Stimulated activated CD4-positive, alpha-beta T cell treated with anti-CD3 and anti-CD28 coated beads, Interleukin-15, amount 100 ng/mL, for 48 hours (primary cell): ENCODE results near the gene NCKAP5L.
"Not testable (repeated sequence)": the region's sequence is repeated elsewhere in the genome, so short reads cannot be mapped to it uniquely, and the experiment has no call there.

Experiments
- DNase-seq, 2 donors: peaks; one replicate each; pipeline ENCODE4 v3.0.0-alpha.2; 2020; ENCODE audit warnings: low read depth in 2 of 2

NCKAP5L gene

DNA sequence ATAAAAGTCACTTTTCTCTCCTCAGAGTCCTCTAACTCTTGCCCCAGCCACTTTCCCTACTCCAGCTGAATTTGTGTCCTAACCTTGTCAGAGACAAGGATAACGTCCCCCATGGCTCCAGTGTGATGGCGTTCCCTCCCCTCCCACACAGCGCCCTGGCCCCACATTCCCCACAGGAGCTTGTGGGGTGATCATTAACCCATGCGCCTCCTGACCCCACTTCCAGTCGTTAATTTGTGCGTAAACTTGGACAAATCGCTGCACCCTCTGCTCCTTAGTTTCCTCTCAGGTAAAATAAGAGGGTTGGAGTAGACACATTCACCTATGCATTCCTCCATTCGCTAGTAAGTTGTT lies 37.5 kb upstream of the NCKAP5L start:
- DNase-seq, result no peak

DNA sequence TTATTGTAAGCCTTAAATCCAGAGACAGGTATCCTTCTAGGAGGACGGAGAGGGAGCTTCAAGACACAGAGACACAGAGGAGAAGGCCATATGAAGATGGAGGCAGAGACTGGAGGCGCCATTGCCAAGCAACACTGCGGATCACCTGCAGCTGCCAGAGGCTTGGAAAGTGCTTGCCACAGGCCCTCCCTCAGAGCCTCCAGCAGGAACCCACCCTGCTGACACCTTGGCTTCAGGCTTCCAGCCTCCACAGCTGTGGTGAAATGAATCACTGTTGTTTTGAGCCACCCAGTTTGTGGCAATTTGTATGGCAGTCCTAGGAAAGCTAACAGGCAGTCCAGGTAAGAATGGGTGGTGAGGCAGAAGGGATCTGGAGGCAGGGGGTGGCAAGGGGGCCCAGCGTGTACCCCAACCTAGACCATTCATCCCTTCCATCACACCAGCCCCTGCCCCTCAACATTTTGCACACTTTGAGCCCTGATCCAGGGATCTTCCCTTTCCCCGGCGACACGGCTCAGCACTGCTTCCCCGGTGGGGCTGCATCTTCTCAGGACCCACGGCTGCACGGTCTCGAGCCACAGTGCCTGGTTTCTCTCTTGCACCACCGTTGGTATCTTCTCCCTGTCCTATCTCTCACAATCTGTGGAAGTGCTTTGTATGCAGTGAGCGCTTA lies 37.0 kb upstream of the NCKAP5L start:
- no peak for DNase-seq

DNA sequence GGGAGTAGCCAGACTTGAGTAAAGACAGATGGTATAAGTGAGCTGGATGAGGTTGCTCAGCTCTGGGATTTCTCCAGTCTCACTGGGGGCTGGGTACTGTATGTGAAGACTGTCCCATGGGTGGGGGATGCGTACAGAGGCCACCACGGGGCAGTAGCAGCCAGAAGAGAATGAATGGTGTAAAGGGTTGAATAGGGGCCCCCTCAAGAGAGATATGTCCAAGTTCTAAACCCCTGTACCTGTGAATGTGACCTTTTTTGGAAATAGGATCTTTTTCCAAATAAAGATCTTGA lies 36.5 kb upstream of the NCKAP5L start:
- DNase-seq, result no peak

DNA sequence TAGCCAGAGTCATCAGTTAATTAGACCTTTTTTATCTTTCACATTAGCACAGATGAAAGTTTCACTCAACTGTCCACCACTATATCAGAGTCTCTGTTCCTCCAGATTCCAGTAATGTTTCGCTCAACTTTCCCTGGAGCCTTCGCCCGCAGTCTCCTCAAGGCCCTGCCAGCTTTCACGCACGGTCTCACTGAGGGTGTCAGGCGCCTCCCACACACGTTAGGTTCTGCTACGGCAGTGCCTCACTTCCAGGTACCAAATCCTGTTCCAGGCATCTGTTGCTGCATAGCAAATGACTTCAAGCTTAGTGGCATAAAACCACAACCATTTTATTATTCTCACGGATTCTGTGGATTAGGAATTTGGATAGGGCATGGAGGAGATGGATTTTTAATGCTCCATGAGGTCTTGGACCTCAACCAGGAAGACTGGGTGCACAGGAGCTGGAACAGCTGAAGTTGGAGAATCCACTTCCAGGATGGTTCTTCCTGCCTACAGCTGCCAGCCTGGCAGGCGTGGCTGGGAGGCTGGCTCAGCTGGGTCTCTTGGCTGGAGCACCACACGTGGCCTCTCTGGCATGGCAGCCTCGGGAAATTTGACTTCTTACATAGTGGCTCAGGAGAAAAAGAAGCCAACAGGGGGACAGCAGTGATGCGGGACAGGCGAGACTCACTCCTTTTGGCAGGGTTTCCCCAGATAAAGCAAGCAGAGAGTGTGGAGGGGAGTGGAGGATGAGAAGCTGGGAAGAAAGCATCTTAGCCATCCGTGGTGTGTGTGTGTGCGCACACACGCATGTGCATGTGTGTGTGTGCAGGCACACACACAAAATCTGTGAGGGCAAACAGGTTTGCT lies 36.0 kb upstream of the NCKAP5L start:
- DNase-seq, result no peak

DNA sequence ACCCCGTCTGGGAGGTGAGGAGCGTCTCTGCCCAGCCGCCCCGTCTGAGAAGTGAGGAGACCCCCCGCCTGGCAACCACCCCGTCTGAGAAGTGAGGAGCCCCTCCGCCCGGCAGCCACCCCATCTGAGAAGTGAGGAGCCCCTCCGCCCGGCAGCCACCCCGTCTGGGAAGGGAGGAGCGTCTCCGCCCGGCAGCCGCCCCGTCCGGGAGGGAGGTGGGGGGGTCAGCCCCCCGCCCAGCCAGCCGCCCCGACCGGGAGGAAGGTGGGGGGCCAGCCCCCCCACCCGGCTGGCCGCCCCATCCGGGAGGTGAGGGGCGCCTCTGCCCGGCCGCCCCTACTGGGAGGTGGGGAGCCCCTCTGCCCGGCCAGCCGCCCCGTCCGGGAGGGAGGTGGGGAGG lies 32.7 kb upstream of the NCKAP5L start:
- not testable (repeated sequence) for DNase-seq

DNA sequence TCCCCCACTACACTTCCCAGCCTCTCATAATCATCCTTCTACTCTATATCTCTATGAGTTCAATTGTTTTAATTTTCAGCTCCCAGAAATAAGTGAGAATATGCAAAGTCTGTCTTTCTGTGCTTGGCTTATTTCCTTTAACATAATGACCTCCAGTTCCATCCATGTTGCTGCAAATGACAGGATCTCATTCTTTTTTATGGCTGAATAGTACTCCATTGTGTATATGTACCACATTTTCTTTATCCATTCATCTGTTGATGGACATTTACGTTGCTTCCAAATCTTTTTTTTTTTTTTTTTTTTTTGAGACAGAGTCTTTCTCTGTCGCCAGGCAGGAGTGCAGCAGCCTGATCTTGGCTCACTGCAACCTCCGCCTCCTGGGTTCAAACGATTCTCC lies 27.7 kb upstream of the NCKAP5L start:
- not testable (repeated sequence) for DNase-seq

DNA sequence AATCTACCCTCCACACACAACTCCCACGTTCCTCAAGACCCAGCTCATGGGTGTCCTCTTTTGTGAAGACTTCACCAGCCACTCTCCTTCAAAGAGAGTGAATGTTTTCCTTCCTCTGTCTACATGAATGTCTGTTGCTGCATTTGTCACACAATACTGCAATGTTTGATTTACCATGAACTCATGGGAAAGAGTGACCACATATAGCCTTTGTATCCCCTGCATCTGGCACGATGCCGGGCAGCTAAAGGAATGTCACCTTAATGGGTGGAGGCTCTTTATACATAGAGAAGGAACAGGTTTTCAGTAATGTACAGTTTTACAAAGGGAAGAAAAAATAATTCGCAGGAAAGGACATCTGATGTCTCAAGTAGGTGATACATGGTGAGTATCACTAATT lies 26.8 kb upstream of the NCKAP5L start:
- no peak for DNase-seq

DNA sequence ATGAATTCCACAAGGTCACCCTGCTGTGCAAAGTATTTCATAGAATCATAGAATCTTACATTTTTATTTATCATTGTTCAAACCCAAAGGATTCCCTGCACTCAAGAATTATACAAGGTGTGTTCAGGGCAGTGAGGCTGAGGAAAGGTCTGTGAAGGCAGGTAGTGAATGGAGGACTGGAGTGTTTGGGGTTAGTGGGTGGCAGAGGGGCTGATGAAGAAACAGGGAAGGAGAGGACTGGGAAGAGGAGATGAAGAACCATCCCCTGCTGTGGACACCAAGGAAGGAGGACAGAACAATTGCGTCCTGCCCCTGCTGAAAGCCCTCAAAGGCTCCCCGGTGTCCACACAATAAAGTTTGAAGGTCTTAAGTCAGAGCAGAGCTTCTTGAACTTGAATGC lies 25.5 kb upstream of the NCKAP5L start:
- DNase-seq, result no peak

DNA sequence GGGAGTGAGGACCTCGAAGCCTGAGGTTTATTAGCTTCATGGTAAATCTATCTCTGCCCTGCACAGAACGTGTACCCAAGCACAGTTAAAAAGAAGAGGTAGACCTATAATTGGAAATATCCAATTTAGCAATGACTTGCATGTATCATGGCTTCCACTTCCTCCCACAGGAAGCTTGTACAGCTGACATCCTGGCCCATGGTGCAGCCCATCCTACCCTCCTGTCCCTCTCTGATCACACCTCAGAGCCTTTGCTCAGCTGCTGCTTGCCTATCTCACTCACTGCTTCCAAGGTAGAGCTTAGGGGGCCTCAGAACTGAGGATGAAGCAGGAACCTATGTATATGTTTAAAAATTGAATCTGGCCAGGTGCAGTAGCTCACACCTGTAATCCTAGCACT lies 18.9 kb upstream of the NCKAP5L start:
- no peak for DNase-seq

DNA sequence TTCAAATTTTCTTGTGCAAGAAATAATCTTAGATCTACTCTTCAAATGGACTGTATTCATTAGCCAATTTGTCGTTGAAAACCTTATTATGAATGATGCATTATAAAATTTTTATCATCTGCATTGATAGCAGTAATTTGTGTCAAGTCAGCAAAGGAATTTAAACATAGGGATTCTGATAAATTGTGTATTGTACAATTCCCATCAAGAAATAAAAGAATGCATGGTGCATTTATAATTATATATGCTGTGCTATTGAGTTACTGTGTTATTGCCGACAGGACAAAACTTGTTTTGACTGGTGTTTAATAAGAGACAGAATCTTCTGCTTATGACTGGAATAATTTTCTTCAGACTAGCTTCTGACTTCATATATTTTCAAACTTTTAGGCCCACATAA lies 17.8 kb upstream of the NCKAP5L start:
- DNase-seq, result no peak

DNA sequence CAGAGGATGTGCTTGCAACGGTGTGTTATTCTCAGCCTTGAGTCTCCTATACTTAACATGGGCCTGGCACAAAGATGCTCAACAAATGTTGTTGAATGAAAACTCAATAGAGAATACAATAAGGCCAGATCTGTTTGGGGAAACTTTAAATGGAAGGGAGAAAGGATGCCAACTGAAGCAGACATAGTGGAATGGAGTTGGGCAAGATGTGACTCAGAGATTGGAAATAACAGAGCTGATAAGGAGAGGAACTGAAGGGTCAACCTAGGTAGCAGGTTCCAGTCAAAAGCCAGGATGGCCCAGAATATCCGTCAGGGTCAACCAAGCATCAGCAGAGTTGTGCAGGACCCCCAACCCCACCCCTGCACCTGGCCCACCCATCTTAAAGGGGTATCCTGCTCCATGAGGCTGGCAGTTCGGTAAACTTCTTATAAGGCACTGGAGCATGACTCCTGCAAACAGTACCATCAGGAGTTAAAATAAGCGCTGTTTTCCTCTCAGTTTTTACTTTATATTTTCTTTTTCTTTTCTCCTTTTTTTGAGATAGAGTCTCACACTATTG lies 15.7 kb upstream of the NCKAP5L start:
- no peak for DNase-seq

DNA sequence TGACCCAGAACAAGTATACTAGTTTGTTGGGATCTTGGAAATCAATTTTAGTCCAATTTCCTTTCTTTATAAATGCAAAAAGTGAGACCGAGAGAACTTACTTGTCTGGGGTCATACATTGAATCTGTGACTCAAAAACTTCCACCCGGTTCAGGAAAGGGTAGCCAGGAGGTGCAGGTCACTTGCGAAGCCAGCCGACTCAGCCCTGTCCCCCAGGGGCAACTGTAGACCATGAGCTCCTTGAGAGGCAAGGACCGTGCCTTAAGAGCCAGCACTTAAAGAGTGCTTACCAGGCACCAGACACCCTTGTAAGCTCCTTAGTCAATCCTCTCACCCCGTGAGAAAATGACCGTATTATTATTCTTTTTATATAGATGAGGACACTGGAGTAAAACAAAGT lies 15.2 kb upstream of the NCKAP5L start:
- no peak for DNase-seq

DNA sequence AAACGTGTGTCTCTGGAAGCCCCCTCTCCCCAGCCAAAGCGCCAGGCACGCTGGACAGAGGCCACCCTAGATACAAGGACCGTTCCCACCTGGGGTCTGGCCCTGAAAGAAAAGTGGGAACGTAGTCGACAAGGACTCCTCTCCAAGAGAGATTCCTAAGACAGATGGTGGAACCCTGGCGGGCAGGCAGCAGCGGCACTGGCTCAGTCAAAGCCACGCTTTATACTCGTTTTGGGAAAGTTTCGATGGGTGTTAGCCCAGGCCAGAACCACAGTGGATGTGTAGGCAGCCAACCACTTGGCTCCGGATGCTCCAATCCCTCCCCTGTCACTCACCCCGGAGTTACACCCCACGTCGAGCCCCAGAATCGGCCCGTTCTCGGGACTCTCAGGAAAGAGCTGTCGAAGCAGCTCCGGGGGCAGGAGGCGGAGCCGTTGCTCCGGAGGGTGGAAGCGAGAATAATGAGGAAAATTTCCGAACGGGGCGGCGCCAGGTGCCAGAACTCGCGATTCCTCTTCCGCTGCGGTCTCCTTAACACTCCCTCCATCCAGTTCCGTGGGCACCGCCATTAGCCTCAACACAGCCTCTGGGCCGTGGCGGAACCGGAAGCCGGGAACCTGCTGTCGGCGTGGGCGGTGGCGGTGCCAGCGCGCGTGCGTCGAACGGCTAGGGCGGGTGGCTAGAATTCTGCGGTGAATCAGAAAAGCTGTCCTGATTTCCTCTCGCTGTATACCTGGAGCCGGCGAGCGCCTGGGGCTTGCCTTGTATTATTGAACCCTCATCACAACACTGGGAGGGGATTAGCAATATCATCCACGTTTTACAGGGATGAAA lies 14.5 kb upstream of the NCKAP5L start, which contains the start of gene BCDIN3D:
Gene BCDIN3D, minus strand, starts transcription at position 588 of the 834 bp plus-strand sequence. Its CDS starts 19 bp downstream, at position 569.
- DNase-seq, result peak; percentile 92 to 94

DNA sequence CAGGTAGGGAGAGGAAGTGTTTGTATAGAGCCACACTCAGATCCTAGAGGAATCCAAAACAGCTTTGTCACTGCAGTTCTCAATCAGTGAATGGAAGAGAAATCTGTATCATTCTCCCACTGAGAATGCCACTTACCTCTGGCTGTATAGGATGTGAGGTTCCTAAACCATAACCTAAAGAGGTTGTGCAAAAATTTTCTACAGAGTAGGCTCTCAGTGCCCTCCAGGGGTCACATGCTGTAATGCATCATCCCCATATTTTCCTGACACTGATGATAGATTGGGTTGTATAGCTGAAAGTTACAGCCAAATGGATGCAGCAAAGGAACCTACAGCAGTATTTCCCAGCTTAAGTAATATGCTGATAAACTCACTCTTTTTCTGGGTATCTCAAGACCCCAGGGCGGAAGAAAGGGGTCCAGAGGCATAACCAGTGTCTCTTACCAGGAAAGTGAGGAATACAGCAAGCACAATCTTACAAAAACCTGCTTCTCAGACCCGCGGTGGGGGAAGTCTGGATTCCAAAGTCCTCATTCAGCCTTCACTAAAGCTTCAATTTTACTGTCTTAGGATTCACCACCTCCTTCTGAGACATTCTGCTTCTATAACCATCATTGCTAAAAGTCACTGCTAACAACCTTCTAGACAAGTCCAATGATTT lies 10.9 kb upstream of the NCKAP5L start:
- DNase-seq, result no peak

DNA sequence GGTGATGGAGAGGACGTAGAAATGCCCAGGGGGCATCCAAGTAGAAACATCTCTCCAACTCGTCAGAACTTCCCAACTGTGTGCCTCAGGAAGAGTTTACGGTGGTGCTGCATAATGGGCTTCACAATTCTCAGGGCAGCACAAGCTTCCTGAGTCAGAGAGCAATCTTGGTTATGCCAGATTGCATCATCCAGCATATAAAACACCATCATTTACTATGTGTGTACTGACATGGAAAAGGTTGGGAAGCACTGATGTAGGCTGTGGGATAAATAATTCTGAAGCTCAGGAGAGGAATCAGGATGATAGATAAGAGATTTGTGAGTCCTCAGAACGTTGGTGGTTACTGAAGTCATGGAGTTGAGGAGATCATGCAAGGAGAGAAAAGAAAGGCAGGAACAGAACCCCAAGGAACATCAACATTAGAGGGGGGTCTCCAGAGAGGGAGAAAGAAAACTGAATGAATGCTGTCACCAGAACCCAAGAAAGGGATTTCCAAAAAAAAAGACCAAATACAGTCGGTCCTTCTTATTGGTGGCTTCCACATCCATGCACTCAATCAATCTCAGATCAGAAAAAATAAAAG lies 4.7 kb upstream of the NCKAP5L start:
- no peak for DNase-seq

DNA sequence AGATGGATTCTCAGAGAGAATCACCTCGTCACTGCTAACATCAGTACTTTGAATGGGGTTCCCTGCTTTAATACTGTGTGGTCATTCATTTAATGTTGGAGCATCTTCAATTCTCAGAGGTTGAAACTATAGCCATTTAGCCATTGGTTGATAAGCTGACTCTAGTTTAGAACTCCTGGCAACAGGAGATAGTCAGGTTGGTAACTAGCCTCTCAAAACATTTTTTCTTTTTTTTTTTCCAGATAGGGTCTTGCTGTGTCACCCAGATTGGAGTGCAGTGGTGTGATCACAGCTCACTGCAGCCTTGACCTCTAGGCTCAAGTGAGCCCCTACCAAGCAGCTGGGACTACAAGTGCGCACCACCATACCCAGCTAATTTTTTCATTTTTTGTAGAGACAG lies 3.5 kb upstream of the NCKAP5L start:
- DNase-seq, result no peak

DNA sequence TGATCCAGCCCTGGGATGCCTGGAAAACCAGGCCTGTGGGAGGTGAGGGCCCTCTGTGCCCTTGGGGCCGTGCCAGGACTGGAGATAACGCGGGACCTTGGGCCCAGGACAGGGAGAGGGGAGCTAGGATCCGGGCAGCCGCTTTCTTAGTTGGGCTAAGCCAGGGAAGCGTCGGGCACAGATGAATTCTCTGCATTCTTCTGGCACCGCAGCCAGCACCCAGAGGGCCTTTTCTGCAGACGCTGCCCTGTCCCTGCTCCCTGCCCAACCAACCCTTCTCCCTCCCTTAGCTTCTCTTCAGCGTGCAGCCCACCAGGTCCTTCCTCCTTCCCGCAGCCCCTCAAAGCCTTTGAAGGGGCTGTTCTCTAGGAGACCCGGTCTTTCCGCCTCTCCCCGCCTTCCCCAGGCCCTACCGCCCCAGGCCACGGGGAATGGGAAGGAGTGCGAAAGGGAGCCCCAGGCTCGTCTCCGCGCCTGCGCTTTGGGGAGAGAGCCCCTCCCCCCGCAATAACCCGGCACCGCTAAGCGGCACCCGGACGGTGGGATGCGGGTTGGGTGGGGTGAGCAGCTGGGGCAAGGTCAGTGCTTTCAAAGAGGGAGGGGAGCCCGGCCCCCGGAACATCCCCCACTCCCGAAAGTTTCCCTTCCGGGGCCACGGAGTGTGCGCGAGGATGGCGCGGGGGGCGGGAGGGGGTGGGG lies 663 bp downstream of the NCKAP5L start:
- DNase-seq, result peak in 1 of 2 donors; percentile 18

DNA sequence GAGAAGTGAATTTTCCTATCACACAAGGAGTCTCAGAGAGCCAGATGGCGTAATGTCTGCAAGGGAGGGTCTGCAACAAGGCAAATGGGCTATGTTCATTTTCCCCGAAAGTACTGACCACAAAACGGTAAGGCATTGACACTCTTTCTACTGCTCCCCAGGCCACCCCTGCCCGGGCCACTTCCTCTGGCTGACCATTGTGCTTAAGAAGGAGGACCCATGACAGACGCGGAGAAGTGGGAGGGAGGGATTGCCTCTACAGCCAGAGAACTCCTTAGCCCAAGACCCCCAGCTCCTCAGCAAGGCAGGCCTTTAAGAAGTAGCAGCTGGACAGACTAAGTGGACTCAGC lies 1.2 kb downstream of the NCKAP5L start:
- DNase-seq, result no peak

DNA sequence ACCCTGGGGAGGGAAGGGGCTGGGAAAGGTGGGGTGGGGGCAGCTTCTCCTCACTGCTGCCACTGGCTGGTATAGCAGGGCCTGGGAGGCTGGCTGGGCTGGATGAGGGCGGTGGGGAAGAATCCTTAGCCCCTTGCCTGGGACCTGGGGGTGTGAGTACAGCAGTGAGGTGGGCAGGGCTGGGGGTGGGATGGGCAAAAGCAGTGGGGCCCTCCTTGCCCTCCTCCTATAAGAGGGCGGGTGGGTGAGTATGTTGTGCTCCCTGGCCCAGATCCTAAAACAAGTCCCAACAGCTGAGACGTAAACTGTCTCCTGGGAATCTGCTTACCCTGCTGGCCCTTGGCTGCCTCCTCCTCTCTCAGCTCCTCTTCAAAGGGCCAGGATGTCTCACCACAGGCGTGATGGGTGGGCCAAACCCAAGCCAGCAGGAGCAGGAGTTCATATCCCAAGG lies 2.2 kb downstream of the NCKAP5L start:
- DNase-seq, result no peak

DNA sequence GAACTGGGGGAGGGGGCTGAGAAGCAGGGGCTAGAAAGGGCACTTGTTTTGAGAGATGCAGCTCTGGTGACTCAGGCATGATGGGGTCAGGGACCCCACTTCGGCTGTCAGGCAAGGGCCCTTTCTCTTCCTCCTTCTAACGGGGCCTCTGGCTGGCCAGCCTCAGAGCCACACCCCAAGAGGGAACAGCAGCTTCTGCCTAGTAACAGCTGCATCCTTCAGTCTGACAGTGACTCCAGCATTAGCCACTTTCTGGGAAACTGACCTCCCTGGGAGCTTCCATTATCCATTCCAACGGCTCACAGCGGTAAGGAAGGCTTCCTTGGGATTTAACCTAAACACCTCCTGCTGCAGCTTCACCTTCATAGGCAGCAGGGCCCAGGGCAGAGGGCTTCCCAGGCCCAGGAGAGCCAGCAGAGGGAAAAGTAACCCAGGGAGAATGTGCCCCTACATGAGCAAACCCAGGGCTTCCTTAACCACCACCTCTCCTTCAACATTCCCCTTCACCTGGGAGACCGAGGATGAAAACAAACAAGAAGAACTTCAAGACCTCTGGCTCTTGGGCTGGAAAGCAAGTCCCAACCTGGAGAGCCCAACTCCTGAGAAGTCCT lies 2.7 kb downstream of the NCKAP5L start:
- DNase-seq, result no peak
